Kidney capillary endothelial cell (primary cell): ENCODE measurements around the gene FAM234A.

ENCODE experiments used
- DNase-seq: peaks from one replicate; pipeline ENCODE4 v3.0.0-alpha.2; 2018; ENCODE audit warnings: low spot score

Gene FAM234A

DNA sequence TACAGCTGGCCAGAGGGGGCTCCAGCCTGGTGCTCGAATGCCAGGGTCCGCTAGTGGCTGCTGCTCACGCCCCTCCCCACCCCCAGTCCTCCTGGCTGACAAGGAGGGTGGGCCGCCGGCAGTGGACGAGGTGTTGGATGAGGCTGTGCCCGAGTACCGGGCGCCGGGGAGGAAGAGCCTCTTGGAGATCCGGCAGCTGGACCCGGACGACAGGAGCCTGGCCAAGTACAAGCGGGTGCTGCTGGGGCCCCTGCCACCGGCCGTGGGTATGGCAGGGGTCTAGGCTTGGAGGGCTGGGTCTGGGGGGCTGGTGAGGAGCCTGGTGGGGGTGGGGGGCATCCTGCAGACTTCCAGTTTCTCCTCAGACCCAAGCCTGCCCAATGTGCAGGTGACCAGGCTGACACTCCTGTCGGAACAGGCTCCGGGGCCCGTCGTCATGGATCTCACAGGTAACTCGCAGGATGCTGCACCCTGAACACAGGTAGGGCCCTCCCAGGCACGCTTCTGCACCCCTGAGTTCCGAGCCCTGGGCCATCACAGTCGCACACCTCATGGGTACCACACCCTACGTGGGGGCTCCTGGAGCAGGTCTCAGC lies 47.1 kb downstream of the FAM234A start:
- DNase-seq = no peak

DNA sequence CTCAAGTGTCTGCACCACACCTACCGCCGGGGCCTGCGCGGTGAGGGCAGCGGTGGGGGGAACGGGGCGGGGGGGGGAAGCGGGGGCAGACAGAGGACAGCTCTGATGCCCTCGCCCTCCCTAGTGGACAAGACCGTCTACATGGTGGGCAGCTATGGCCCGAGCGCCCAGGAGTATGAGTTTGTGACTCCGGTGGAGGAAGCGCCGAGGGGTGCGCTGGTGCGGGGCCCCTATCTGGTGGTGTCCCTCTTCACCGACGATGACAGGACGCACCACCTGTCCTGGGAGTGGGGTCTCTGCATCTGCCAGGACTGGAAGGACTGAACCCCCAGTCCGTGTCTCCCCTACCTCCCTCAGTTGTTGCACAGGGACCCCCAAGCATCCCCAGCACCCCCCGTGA lies 47.9 kb downstream of the FAM234A start:
- no peak for DNase-seq

DNA sequence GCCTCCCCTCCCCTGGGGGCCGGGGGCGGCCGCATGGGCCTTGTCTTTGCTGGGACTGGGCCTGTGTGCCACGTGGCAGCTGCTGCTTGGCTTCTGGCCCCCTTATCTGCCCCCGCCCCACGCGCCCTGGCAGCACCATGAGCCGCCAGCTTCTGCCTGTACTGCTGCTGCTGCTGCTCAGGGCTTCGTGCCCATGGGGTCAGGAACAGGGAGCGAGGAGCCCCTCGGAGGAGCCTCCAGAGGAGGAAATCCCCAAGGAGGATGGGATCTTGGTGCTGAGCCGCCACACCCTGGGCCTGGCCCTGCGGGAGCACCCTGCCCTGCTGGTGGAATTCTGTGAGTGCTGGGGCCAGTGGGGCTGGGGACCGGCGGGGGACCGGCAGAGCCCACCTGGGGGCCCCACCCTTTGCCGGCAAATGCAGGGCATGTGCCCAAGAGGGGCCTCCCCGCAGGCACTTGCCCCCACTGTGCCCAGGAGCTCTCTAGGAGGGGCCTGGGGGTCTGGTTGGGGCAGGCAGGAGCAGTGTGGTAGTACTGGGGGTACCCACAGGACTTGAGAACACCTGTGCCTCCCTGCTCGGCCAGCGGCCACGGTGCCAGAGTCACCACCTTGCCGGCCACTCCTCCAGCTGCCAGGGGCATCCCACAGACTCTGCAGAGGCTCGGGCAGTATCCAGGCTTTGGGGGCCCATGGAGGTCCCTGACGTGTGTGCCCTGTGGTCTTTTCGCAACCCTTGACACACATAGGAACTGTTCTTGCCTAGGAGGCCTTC lies 48.6 kb downstream of the FAM234A start, which contains the start of gene PDIA2:
Gene PDIA2, plus strand, starts transcription at position 132 of the 773 bp plus-strand sequence. Its CDS starts 6 bp downstream, at position 138.
- DNase-seq = no peak

GRCh38 chr16:284204-285120 lies 49.8 kb downstream of the FAM234A start:
- DNase-seq = no peak

- no peak for DNase-seq
Measured at GRCh38 chr16:285146-286055, 50.8 kb downstream of the FAM234A start.

- no peak for DNase-seq
Measured at GRCh38 chr16:286491-287297, 52.1 kb downstream of the FAM234A start.

- no peak for DNase-seq
Measured at GRCh38 chr16:287298-287811, 52.7 kb downstream of the FAM234A start.

DNA sequence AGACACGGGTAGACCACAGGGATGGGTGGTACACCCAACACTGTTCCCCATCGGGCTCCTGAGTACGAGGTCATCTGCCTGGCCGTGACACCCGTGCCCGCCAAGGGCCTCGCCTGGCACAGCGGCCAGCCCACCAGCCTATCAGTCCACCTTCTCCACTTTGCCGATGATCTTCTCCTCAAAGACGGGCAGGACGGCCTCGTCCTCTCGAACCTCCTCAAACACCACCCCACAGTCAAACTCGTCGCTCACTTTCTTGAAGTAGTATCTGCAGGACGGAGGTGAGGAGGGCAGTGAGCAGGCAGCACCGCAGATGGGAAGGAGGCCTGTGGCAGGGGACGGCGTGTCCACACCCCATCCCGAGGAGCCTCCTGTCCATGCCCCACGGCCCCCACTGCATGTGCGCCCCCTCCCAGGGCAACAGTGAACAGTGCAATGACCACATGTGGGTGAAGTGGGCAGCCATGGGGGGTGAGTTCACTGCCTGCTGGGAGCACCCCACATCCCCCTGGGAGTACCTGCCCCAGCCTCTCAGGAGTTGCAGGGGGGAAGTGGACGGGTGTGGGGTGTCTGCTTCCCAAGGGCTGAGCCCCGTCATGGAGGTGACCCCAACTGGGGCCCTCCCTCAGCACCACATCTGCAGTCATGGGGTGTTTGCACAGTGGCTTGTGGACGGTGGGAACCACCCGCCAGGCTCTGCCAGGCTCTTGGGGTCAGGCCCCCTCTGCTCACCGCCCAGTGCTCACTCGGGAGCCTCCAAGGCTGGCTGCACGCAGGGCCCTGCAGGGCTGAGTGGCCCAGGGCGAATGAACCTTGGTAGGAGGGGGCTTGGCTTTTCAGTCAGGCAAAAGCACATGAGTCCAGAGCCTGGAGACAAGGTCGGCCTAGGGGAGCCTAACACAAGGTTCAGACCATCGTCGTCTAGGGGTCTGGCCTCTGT lies 53.6 kb downstream of the FAM234A start:
- DNase-seq = no peak

DNA sequence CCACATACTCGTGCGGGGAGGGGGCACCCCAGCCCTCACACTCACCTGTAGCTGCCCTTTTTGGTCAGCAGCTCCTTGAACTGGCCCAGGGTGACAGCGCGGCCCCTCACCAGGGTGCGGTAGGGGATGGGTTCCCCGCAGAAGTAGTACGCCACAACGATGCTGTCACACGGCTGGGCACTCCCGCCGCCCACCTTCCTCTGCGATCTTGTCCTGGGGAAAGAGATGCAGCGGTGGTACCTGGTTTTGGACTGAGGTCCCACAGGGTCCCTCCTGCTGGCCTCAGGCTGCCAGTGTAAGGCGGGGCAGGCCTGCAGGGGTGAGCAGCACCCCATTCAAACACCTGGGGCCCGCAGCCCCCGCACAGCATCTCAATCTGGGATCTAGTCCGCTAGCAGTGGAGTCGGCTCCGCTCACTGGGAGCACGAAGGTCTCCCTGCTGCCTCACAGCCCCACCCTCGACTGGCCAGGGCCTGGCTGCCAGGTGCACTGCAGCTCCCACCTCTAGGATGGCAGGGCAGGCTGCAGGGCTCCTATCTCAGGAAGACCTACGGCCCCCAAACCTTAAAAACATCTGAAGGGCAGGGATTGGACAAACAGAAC lies 54.9 kb downstream of the FAM234A start:
- DNase-seq = no peak

- no peak for DNase-seq
Measured at GRCh38 chr16:290015-290680, 55.5 kb downstream of the FAM234A start.

GRCh38 chr16:290681-291405 lies 56.2 kb downstream of the FAM234A start:
- no peak for DNase-seq

- DNase-seq = no peak
Measured at GRCh38 chr16:291539-291938, 56.9 kb downstream of the FAM234A start.

- DNase-seq = no peak
Measured at GRCh38 chr16:293043-293775, 58.6 kb downstream of the FAM234A start.

DNA sequence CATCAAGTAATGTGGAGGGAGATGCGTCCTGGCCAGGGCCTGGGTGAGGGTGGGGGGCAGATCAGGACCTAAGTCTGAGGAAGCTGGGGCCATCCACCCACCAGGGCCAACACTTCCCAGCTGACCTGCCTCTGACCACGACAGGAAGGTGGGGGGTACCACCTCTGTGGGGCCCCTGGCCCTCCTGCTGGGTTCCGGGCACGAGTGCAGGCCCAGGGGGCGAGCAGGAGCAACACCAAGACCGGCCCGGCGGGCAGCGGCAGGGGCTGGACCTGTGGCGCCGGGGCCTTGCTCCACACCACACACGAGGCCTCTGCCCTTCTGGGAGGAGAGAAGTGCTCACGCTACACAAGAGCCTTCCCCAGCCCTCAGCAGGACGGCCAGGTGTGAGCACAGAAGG lies 61.7 kb downstream of the FAM234A start:
- DNase-seq = no peak

- DNase-seq = no peak
Measured at GRCh38 chr16:296806-297510, 62.3 kb downstream of the FAM234A start.

GRCh38 chr16:297832-298231 lies 63.2 kb downstream of the FAM234A start:
- DNase-seq = no peak
